Activated CD8-positive, alpha-beta memory T cell treated with anti-CD3 and anti-CD28 coated beads, Interleukin-2, amount 50 U/mL, for 1 hour (primary cell): ENCODE data around the gene PMVK.
"Not testable (repeated sequence)": the region's sequence is repeated elsewhere in the genome, so short reads cannot be mapped to it uniquely, and the experiment has no call there.

Experiments used
- DNase-seq: peaks from one replicate; pipeline ENCODE4 v3.0.0-alpha.2; 2020; ENCODE audit errors: extremely low read depth

PMVK gene

DNA sequence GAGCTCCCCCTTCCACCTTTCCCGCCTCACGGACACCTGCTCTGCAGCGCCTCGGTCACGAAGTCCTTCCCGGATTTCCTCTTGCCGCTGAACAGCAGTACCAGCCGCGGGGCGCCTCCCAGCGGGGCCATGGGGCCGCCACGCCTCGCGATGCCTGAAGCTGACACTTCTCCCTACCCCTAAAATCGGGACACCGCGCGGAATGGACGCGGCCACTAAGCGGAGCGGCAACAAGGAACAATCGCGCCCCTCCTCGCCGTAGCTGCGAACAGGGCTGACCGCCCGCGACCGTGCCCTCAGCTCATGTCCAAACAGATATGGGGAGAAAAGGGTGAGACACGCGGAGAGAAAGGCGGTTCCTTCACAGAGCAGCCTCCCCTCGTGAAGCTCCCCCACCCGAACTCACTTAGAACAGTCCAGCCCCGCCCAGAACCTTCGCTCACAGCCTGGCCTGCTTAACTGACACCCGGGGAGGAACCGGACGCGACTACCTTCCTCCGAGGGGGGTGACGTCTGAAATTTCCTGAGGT is at the start of gene PMVK:
TSS of gene PMVK (minus strand) at position 165 of the 530 bp plus-strand sequence. CDS start at position 131, 34 bp downstream.
- peak; percentile 94 for DNase-seq

GRCh38 chr1:154983776-154984466 is 47.4 kb upstream of the PMVK start:
- no peak for DNase-seq

GRCh38 chr1:154982897-154983648 is 46.6 kb upstream of the PMVK start, which contains the start of gene FLAD1:
TSS of gene FLAD1 (plus strand) at chr1:154983344. CDS start at chr1:154983695, 351 bp downstream.
- DNase-seq: peak; percentile 90

DNA sequence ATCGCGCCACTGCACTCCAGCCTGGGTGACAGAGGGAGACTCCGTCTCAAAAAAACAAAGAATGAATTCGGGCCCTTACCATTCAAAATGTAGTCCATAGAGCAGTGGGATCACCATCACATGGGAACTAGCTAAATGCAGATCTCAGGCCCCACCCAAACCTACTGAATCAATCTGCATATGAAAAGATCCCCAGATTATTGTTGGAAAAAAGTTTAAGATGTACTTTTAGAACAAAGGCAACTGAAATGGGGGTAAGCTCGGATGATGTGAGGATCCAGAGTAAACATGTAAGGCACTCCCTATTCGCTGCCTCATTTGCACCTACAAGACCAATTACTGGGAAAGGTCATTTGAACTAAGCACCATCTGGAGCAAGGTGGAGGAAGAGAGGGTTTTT is 45.8 kb upstream of the PMVK start:
- no peak for DNase-seq

- no peak for DNase-seq
Observed at GRCh38 chr1:154978360-154978759, 41.8 kb upstream of the PMVK start.

DNA sequence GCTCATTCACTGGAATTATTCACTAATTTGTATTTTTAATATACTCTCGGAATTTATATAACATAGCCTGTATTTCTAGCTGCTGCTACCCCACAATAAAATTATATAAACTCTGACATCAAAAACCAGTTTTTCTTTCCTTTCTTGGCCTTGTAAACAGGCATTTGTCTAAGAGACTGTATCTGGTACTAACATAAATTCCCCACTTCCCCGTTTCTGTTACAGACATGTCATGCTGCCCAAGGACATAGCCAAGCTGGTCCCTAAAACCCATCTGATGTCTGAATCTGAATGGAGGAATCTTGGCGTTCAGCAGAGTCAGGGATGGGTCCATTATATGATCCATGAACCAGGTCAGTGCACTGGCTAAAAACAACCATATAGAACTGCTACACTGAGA is 41.2 kb upstream of the PMVK start:
- not testable (repeated sequence) for DNase-seq

- DNase-seq: no peak
Observed at GRCh38 chr1:154975409-154976059, 39.0 kb upstream of the PMVK start.

GRCh38 chr1:154974808-154975408 is 38.4 kb upstream of the PMVK start:
- peak; percentile 93 for DNase-seq

DNA sequence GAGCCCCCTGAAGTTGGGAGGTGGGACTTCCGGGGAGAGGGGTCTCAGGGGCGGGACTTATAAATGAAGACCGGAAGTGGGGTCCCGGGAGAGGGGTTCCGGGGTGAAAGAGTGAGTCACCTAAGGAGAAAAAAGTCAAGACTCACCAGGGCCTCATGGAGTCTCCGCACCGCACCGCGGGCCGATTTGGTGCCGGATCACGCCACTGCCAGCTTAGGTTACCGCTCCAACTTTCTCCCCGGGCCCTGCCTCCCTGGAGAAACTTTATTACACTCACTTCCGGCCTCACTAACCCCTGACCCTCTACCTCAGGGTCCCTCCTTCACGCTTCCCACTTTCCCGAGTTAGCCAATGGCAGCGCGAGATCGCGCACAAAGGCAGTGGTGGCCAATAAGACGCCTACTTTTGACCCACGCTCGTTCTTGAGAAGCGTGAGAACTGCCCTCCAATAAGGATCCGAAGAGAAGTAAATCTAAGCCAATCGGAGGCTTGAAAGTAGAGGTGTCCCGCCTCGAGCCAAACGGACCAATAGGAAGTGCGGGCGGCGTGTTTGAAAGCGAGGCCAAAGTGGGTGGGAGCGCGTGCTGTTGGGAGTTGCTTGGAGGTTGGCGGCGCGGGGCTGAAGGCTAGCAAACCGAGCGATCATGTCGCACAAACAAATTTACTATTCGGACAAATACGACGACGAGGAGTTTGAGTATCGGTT is 37.7 kb upstream of the PMVK start, which contains the start of gene CKS1B:
TSS of gene CKS1B (plus strand) at position 580 of the 706 bp plus-strand sequence. CDS start at position 645, 65 bp downstream.
- DNase-seq: peak; percentile 97

DNA sequence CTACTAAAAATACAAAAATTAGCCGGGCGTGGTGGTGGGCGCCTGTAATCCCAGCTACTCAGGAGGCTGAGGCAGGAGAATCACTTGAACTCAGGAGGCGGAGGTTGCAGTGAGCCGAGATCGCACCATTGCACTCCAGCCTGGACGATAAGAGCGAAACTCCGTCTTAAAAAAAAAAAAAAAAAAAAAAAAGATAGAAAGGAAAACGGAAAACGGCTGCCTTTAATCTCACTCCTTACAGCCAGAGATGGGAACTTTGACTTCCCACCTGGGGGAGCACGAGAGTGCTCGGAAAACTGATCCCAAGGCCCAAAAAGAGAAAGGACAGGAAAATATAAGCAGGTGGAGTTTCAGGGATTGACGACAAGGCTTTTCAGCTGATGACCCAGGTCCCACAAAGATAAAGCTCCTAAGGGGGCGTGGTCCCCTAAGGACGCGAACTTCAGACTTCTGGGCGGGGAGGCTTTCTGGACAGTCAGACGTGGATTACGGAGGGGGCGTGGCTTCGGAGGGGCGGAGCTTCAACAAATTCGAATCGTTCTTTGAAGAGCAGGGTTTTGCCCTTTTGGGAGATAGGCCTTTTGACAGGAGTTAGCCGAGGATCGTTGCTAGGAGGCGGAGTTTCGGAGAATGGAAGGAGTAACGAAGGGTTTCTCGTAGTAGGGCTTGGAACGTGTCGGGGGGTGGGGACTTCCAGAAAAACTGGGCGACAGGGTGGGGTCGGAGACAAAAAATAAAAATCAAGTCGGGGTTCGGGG is 37.0 kb upstream of the PMVK start:
- DNase-seq: peak; percentile 61

DNA sequence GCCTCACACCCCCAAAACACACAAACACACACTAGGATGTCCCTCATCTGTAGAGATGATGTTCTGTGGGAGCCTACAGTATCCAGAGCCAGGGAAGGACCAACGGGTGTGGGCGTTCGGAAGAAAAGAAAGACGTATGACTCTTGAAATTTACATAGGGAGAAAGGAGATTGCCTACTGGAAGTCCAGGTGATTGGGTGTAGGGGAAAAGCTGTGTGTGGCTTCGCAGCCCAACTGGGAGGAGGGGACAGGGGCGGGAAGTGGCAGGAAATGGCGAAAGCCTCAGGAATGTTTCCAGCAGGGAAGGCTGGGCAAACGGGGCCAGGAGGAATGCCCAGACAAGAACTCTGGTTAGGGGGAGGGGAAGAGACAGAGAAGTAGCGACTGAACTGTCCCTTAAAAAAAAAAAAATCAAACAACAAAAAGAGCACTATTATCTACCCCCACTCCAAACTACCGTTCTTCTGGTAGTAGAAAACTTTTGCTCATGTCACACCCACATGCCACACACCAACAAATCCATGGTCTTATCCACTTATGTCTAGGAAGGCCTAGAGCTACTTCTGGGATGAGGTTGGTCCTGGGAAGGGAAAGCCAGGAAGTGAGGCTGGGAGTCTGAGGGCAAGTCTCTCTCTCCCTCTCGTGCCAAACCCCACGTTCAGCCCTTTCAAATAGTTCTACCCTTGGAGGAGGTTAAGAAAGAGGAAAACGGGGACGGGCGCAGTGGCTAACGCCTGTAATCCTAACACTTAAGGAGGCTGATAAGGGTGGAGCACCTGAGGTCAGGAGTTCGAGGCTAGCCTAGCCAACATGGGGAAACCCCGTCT is 36.2 kb upstream of the PMVK start:
- DNase-seq: no peak

DNA sequence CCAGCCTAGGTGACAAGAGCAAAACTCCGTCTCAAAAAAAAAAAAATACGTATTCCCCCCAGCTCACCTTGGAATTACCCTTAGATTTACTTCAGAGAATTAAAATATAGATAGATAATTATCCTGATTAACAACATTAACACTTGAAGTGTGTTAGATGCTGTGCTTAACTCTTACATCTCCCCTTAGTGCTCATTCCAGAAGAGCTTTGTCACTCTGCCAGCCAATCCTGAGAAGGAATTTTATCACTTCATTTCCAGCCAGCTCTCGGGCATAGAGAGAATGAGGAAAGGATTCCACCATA is 35.6 kb upstream of the PMVK start:
- no peak for DNase-seq

DNA sequence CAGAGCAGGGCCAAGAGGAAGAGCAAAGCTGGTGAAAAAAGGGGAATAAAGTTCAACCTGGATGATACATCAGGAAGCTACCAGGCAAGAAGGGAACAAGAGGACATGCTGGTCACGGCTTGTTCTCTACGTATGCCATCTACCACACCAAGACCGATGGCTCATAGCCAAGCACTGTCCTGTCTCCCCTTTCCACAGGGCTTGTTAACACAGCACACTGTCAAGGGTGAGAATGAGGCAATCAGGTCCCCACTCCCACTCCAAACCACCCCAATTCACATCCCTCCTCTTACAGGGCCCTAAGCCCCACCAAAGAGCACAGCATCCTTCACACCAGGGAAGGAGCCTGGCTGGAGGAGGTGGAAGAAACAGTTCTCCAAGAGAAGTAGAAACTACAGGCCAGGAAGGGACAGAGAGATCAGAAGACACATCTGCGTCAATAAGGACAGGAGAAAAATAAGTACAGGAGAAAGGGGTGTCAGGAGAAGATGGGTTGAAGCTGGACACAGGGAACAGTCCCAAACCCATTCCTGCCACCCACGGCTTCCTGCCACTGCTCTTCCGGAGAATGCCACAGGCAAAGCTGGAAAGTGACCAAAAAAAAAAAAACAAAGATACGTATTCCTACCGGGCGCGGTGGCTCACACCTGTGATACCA is 35.0 kb upstream of the PMVK start:
- DNase-seq: no peak

DNA sequence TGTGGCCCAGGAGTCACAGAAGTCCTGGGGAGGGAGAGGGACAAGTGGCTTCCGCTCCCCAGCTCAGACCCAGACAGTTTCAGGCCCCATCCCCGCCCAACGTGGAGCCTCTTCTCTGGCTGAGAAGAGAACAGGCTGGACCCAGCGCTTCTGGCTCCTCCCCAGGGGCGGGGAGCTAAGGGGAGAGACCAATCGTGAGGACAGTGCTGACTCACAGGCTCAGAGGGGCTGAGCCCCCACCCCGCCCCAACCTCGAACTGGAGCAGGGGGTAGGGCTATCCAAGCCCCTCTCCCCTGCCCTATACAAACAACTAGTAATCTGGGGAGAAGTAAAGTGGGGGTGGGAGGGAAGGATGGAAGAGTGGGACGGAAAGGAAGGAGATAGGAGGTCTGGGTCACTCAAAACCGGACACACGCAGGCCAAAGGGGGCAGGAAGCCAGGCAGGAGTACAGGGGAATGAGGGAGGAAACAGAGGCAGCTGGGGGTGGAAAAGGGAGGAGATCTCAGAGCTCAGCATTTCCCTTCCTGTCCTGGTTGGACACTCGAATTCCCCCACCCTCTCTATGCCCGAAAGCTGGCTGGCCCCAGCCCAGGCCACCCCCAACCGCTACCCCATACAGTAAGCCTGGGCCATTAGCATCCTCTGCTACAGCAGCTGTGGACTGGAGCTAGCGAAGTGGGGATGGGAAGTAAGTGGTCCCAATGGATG is 34.3 kb upstream of the PMVK start, which contains the start of gene SHC1:
TSS of gene SHC1 (minus strand) at position 117 of the 710 bp plus-strand sequence. CDS start 221 bp downstream, outside the sequence.
- DNase-seq: no peak

- DNase-seq: no peak
Observed at GRCh38 chr1:154969860-154970452, 33.4 kb upstream of the PMVK start.

- no peak for DNase-seq
Observed at GRCh38 chr1:154969246-154969645, 32.7 kb upstream of the PMVK start.

DNA sequence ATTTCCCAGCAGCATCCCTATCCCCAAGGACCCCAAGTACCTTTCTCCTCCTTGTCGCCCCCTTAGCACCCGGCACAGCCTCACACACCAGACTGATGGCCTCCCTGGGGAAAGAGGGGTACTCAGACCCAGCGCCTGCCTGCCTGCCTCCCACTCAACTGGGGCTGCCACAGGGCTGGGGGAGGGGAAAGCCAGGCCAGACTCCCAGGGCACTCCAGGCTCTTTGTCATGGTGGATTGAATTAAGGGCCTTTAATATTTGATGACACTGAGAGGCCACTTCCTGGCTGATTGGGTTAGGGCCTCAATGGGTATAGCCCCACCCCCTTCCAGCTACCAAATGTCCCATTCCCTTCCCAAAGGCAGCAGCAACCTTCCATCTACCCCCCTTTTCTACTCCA is 32.2 kb upstream of the PMVK start:
- no peak for DNase-seq
